ENCODE data around the gene SSBP3. TPM values are rescaled to one million over a fixed set of nuclear protein-coding genes. Genes with fewer than 3 reads are reported as not detected.

SSBP3 gene
- total RNA-seq, 1 experiment from 2014 or later = 37.5 TPM

DNA sequence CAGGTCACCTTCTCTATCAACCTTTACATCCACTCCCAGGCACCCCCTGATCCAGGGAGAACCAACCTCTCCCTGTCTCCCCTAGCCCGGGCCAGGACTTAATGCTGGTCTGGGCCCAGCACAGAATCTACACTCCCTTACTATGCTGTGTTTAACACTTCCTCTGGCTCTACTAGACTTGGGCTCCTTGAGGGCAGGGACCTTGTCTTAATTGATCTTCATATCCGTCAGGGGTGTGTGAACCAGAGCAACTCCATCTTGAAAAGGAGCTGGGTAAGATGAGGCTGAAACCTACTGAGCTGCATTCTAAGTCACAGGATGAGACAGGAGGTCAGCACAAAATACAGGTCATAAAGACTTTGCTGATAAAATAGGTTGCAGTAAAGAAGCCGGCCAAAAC, 98.9 kb downstream of the SSBP3 start:
- RAD21 ChIA-PET (ENCODE audit: low non-redundant PET in 1 of 2, low total read pairs in 2 of 2, uncharacterized antibody in 2 of 2, unreplicated experiment in 2 of 2) = no interaction called here
- TF ChIP-seq, protein P1, sequence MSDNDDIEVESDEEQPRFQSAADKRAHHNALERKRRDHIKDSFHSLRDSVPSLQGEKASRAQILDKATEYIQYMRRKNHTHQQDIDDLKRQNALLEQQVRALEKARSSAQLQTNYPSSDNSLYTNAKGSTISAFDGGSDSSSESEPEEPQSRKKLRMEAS (IDR thresholded peaks at IDR 0.05) = no peak
- no peak for TF ChIP-seq FOSL1 (IDR thresholded peaks at IDR 0.05; ENCODE audit: low read depth)
- TF ChIP-seq SIN3A (IDR thresholded peaks at IDR 0.05; ENCODE audit: low read depth) = no peak
- TF ChIP-seq CBX3 (IDR thresholded peaks at IDR 0.05; ENCODE audit: low read depth) = no peak
- TF ChIP-seq, protein P2, sequence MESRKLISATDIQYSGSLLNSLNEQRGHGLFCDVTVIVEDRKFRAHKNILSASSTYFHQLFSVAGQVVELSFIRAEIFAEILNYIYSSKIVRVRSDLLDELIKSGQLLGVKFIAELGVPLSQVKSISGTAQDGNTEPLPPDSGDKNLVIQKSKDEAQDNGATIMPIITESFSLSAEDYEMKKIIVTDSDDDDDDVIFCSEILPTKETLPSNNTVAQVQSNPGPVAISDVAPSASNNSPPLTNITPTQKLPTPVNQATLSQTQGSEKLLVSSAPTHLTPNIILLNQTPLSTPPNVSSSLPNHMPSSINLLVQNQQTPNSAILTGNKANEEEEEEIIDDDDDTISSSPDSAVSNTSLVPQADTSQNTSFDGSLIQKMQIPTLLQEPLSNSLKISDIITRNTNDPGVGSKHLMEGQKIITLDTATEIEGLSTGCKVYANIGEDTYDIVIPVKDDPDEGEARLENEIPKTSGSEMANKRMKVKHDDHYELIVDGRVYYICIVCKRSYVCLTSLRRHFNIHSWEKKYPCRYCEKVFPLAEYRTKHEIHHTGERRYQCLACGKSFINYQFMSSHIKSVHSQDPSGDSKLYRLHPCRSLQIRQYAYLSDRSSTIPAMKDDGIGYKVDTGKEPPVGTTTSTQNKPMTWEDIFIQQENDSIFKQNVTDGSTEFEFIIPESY (IDR thresholded peaks at IDR 0.05; ENCODE audit: extremely low read depth, insufficient replicate concordance, low read length) = no peak
- TF ChIP-seq CEBPB (IDR thresholded peaks at IDR 0.05; ENCODE audit: low read depth) = no peak
- no peak for TF ChIP-seq YY1 (IDR thresholded peaks at IDR 0.05; ENCODE audit: extremely low read depth, insufficient replicate concordance, low read depth, low read length)
- no peak for TF ChIP-seq JUND (IDR thresholded peaks at IDR 0.05)
- no peak for TF ChIP-seq TCF7L2 (IDR thresholded peaks at IDR 0.05; ENCODE audit: borderline replicate concordance, extremely low read depth, insufficient read depth, insufficient read length)
- no peak for TF ChIP-seq ELF1 (IDR thresholded peaks at IDR 0.05; ENCODE audit: borderline replicate concordance, low read depth)
- no peak for TF ChIP-seq SRF (IDR thresholded peaks at IDR 0.05; ENCODE audit: low read depth)
- TF ChIP-seq EZH2 (IDR thresholded peaks at IDR 0.05) = no peak
- TF ChIP-seq EGR1 (IDR thresholded peaks at IDR 0.05; ENCODE audit: low read depth) = no peak
- no peak for TF ChIP-seq EZH2phosphoT487 (IDR thresholded peaks at IDR 0.05; ENCODE audit: borderline replicate concordance)
- TF ChIP-seq ZNF274 (IDR thresholded peaks at IDR 0.05; ENCODE audit: low read depth, low read length) = no peak
- H3K27ac ChIP-seq (ENCODE audit: low read depth, low read length) = no peak overlapping the region
- no peak overlapping the region for H2AFZ ChIP-seq (ENCODE audit: low read depth, low read length, poor library complexity, severe bottlenecking)
- H4K20me1 ChIP-seq (ENCODE audit: insufficient read depth) = no peaks in the 10 kb centered on the region
- no peaks in the 10 kb centered on the region for H3K9me2 ChIP-seq (ENCODE audit: insufficient read depth)
- POLR2A ChIA-PET = no interaction called here
- no peaks in the 10 kb centered on the region for H3K79me2 ChIP-seq (ENCODE audit: insufficient read depth, low read length)
- CTCF ChIA-PET = no interaction called here
- H3K4me2 ChIP-seq (ENCODE audit: low read length) = no peak overlapping the region
- no peaks in the 10 kb centered on the region for H3K27me3 ChIP-seq (ENCODE audit: insufficient read depth, low read length)
- ATAC-seq = no peak
- H3K4me1 ChIP-seq (ENCODE audit: control insufficient read depth in 1 of 2, insufficient read depth in 2 of 2, low read length in 2 of 2) = no peaks in the 10 kb centered on the region
- H3K9ac ChIP-seq (ENCODE audit: low read length) = no peak overlapping the region
- no peak for DNase-seq (ENCODE audit: low read depth, low spot score)
- H3K9me3 ChIP-seq (ENCODE audit: control insufficient read depth in 1 of 2, insufficient read depth in 1 of 2, low read depth in 1 of 2, low read length in 2 of 2) = no peaks in the 10 kb centered on the region
- intact Hi-C loops (cut with micrococcal nuclease) = no loop called here
- no peak overlapping the region for H3K4me3 ChIP-seq (replicated peaks in 1 of 2; ENCODE audit: low read depth in 1 of 2, low read length in 2 of 2)
- H3K36me3 ChIP-seq (ENCODE audit: control insufficient read depth in 1 of 2, insufficient read depth in 2 of 2, low read length in 2 of 2) = no peaks in the 10 kb centered on the region
- no TSS peak for BruUV-seq (replicated peaks)
